HEK293 (cell line): Measurements from ENCODE around the gene GRB7.

Experiments
- ATF2 ChIP-seq: fragments of 450-650 bp; formaldehyde crosslinking; IDR thresholded peaks from 2 replicates; pipeline ENCODE4 v1.5.1; 2016; ENCODE audit warnings: missing biosample characterization, missing genetic modification characterization, low read depth
- GLIS1 ChIP-seq: fragments of 450-650 bp; formaldehyde crosslinking; IDR thresholded peaks from 2 replicates; pipeline ENCODE4 v1.5.1; 2016; ENCODE audit warnings: missing biosample characterization, missing genetic modification characterization
- KLF9 ChIP-seq: fragments of 450-650 bp; formaldehyde crosslinking; IDR thresholded peaks from 2 replicates; pipeline ENCODE4 v1.5.1; 2016; ENCODE audit warnings: missing biosample characterization, missing genetic modification characterization, low read depth
- PRDM4 ChIP-seq: fragments of 450-650 bp; formaldehyde crosslinking; IDR thresholded peaks from 2 replicates; pipeline ENCODE4 v1.5.1; 2017; ENCODE audit warnings: missing biosample characterization, missing genetic modification characterization
- YY1 ChIP-seq: fragments of 450-650 bp; formaldehyde crosslinking; IDR thresholded peaks from 2 replicates; pipeline ENCODE4 v1.5.1; 2018; ENCODE audit warnings: missing biosample characterization, missing genetic modification characterization
- YY2 ChIP-seq: fragments of 450-650 bp; formaldehyde crosslinking; IDR thresholded peaks from 2 replicates; pipeline ENCODE4 v1.5.1; 2016; ENCODE audit warnings: missing biosample characterization, missing genetic modification characterization
- ZBTB6 ChIP-seq: fragments of 450-650 bp; formaldehyde crosslinking; IDR thresholded peaks from 2 replicates; pipeline ENCODE4 v1.5.1; 2017; ENCODE audit warnings: missing biosample characterization, missing genetic modification characterization
- ZIC2 ChIP-seq: fragments of 450-650 bp; formaldehyde crosslinking; IDR thresholded peaks from 2 replicates; pipeline ENCODE4 v1.5.1; 2016; ENCODE audit warnings: missing biosample characterization, missing genetic modification characterization
- ZNF10 ChIP-seq: fragments of 450-650 bp; formaldehyde crosslinking; IDR thresholded peaks from 2 replicates; pipeline ENCODE4 v1.5.1; 2017; ENCODE audit warnings: missing biosample characterization, missing genetic modification characterization
- ZNF18 ChIP-seq: fragments of 450-650 bp; formaldehyde crosslinking; IDR thresholded peaks from 2 replicates; pipeline ENCODE4 v1.5.1; 2016; ENCODE audit warnings: missing biosample characterization, missing genetic modification characterization
- ZNF214 ChIP-seq: fragments of 450-650 bp; formaldehyde crosslinking; IDR thresholded peaks from 2 replicates; pipeline ENCODE4 v1.5.1; 2017; ENCODE audit warnings: missing biosample characterization, mild to moderate bottlenecking, missing genetic modification characterization, borderline replicate concordance
- ZNF292 ChIP-seq: fragments of 450-650 bp; formaldehyde crosslinking; IDR thresholded peaks from 2 replicates; pipeline ENCODE4 v1.5.1; 2016; ENCODE audit warnings: low read depth, missing biosample characterization, missing genetic modification characterization, borderline replicate concordance
- ZNF350 ChIP-seq: fragments of 450-650 bp; formaldehyde crosslinking; IDR thresholded peaks from 2 replicates; pipeline ENCODE4 v1.5.0; 2017; ENCODE audit warnings: missing biosample characterization, mild to moderate bottlenecking, missing genetic modification characterization
- ZNF404 ChIP-seq: fragments of 450-650 bp; formaldehyde crosslinking; IDR thresholded peaks from 2 replicates; pipeline ENCODE4 v1.5.1; 2017; ENCODE audit warnings: missing biosample characterization, missing genetic modification characterization
- ZNF416 ChIP-seq: fragments of 450-650 bp; formaldehyde crosslinking; IDR thresholded peaks from 2 replicates; pipeline ENCODE4 v1.5.1; 2016; ENCODE audit warnings: missing biosample characterization, missing genetic modification characterization
- ZNF501 ChIP-seq: fragments of 450-650 bp; formaldehyde crosslinking; IDR thresholded peaks from 2 replicates; pipeline ENCODE4 v1.5.1; 2016; ENCODE audit warnings: missing biosample characterization, missing genetic modification characterization
- ZNF518A ChIP-seq: fragments of 450-650 bp; formaldehyde crosslinking; conservative IDR thresholded peaks from 2 replicates; pipeline ENCODE4 v1.5.1; 2016; ENCODE audit warnings: low read depth, missing biosample characterization, missing genetic modification characterization
- ZNF549 ChIP-seq: fragments of 450-650 bp; IDR thresholded peaks from 2 replicates; pipeline ENCODE4 v1.5.1; 2018; ENCODE audit warnings: missing biosample characterization, missing genetic modification characterization, mild to moderate bottlenecking, inconsistent platforms, moderate library complexity
- ZNF561 ChIP-seq: fragments of 450-650 bp; IDR thresholded peaks from 2 replicates; pipeline ENCODE4 v1.5.1; 2018; ENCODE audit warnings: missing biosample characterization, missing genetic modification characterization, borderline replicate concordance
- ZNF585B ChIP-seq: fragments of 450-650 bp; formaldehyde crosslinking; IDR thresholded peaks from 2 replicates; pipeline ENCODE4 v1.5.1; 2016; ENCODE audit warnings: missing biosample characterization, missing genetic modification characterization
- ZNF623 ChIP-seq: fragments of 450-650 bp; formaldehyde crosslinking; IDR thresholded peaks from 2 replicates; pipeline ENCODE4 v1.5.1; 2016; ENCODE audit warnings: missing biosample characterization, missing genetic modification characterization
- ZNF626 ChIP-seq: fragments of 450-650 bp; sonication (Bioruptor Pico); formaldehyde crosslinking; IDR thresholded peaks from 2 replicates; pipeline ENCODE4 v1.5.1; 2018; ENCODE audit warnings: missing biosample characterization, missing genetic modification characterization, inconsistent platforms
- ZNF629 ChIP-seq: fragments of 450-650 bp; formaldehyde crosslinking; IDR thresholded peaks from 2 replicates; pipeline ENCODE4 v1.5.1; 2017; ENCODE audit warnings: missing biosample characterization, missing genetic modification characterization
- ZNF707 ChIP-seq: fragments of 450-650 bp; formaldehyde crosslinking; IDR thresholded peaks from 2 replicates; pipeline ENCODE4 v1.5.1; 2016; ENCODE audit warnings: missing biosample characterization, missing genetic modification characterization
- ZNF792 ChIP-seq: fragments of 450-650 bp; formaldehyde crosslinking; IDR thresholded peaks from 2 replicates; pipeline ENCODE4 v1.5.1; 2016; ENCODE audit warnings: missing biosample characterization, missing genetic modification characterization
- ZSCAN23 ChIP-seq: fragments of 450-650 bp; formaldehyde crosslinking; IDR thresholded peaks from 2 replicates; pipeline ENCODE4 v1.5.1; 2016; ENCODE audit warnings: missing biosample characterization, missing genetic modification characterization
- ZXDB ChIP-seq: fragments of 450-650 bp; formaldehyde crosslinking; IDR thresholded peaks from 2 replicates; pipeline ENCODE4 v1.5.1; 2016; ENCODE audit warnings: missing biosample characterization, missing genetic modification characterization

GRB7 gene

GRCh38 chr17:39769974-39770587 lies 32.3 kb downstream of the GRB7 start (continued):
- TF ChIP-seq PRDM4 (tag by site-specific recombination) (peak; percentile 92), ZSCAN23 (tag by site-specific recombination) (peak; percentile 98), YY2 (no peak), YY1 (tag by site-specific recombination) (no peak), ZNF416 (no peak), ZNF214 (tag by site-specific recombination) (no peak), ZBTB6 (0 out of 2 replicates have a peak, but pooled peaks have one; percentile 17), ZNF404 (tag by site-specific recombination) (no peak), ZNF585B (no peak), ATF2 (tag by site-specific recombination) (0 out of 2 replicates have a peak, but pooled peaks have one; percentile 56), ZNF707 (tag by site-specific recombination) (no peak), ZNF626 (tag by site-specific recombination) (peak; percentile 84; the same call in 1 of the 2 replicates), ZNF518A (tag by site-specific recombination) (peak; percentile 54), ZXDB (peak; percentile 97), ZNF629 (tag by site-specific recombination) (peak; percentile 97), ZNF18 (tag by site-specific recombination) (peak; percentile 98), ZIC2 (tag by site-specific recombination) (no peak), ZNF623 (tag by site-specific recombination) (peak; percentile 30; the same call in 1 of the 2 replicates), ZNF561 (tag by site-specific recombination) (peak; percentile 72), GLIS1 (tag by site-specific recombination) (peak; percentile 74), KLF9 (tag by site-specific recombination) (peak; percentile 51; the same call in 1 of the 2 replicates), ZNF292 (no peak), ZNF350 (no peak), ZNF501 (tag by site-specific recombination) (peak; percentile 95), ZNF549 (peak; percentile 72), ZNF10 (tag by site-specific recombination) (peak; percentile 94), ZNF792 (tag by site-specific recombination) (peak; percentile 68; the same call in 1 of the 2 replicates)
